ENCODE measurements around the gene LRRC49. TPM values are rescaled to one million over a fixed set of nuclear protein-coding genes. Genes with fewer than 3 reads are reported as not detected.
"Not testable (repeated sequence)": the region's sequence is repeated elsewhere in the genome, so short reads cannot be mapped to it uniquely, and the experiment has no call there.

The LRRC49 gene
- total RNA-seq, 2 experiments from 2014 or later: not detected

DNA sequence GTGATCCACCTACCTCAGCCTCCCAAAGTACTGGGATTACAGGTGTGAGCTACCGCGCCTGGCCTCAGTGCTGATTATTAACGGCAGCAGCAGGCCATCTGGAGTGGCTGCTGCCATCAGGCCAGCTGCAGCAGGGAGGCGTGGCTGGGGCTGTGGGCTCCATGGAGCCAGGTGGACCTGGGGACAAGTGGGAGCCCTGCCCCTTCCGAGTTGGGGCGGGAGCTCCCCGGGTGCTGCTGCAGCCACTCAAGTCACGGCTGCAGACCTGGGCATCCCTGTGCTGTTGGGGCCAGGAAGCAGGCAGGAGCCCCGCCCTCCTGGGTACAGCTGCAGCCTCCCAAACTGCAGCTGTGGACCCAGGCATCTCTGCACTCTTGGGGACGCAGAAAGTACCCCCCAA lies 23.9 kb downstream of the LRRC49 start:
- peaks cover 20% of the 10 kb centered on the region for H3K27me3 Mint-ChIP-seq
- no peak overlapping the region for H3K27ac Mint-ChIP-seq
- ATAC-seq (no peak), DNase-seq (no peak)
- CTCF ChIA-PET: interaction anchor here (1.2 kb wide), 1 partner anchor 9 kb away, joined by 3 read pairs; no protein-coding TSS in a partner anchor
- TF ChIP-seq, protein P1, sequence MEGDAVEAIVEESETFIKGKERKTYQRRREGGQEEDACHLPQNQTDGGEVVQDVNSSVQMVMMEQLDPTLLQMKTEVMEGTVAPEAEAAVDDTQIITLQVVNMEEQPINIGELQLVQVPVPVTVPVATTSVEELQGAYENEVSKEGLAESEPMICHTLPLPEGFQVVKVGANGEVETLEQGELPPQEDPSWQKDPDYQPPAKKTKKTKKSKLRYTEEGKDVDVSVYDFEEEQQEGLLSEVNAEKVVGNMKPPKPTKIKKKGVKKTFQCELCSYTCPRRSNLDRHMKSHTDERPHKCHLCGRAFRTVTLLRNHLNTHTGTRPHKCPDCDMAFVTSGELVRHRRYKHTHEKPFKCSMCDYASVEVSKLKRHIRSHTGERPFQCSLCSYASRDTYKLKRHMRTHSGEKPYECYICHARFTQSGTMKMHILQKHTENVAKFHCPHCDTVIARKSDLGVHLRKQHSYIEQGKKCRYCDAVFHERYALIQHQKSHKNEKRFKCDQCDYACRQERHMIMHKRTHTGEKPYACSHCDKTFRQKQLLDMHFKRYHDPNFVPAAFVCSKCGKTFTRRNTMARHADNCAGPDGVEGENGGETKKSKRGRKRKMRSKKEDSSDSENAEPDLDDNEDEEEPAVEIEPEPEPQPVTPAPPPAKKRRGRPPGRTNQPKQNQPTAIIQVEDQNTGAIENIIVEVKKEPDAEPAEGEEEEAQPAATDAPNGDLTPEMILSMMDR (IDR thresholded peaks at IDR 0.05): no peak
- H3K9me3 Mint-ChIP-seq: no peaks in the 10 kb centered on the region
- no peaks in the 10 kb centered on the region for H3K36me3 Mint-ChIP-seq (ENCODE audit: low read depth)
- intact Hi-C loops (cut with micrococcal nuclease): no loop called here
- H3K4me3 Mint-ChIP-seq: no peak overlapping the region
- POLR2A ChIA-PET: no interaction called here
- H3K4me1 Mint-ChIP-seq (ENCODE audit: low read depth): no peaks in the 10 kb centered on the region

DNA sequence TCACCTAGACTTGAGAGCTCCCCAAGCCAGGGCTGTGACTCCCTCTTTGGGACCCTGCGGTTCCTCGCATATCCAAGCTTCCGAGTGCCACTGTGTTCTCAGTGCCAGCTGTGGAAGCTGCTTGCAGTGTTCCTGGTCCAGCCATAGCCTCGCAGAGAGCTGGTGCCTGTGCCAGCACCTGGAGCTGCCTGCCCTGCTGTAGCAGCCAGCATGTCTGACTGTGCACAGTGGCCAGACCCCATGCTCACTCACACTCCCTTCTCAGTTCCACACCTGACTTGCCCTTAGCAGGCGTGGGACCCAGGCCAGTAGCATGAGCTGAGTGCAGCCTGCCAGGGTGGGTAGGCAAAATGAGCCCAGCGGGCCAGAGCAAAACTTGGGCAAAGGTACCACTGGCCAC lies 25.3 kb downstream of the LRRC49 start:
- TF ChIP-seq, protein P1 (IDR thresholded peaks at IDR 0.05): no peak
- Mint-ChIP-seq H3K9me3 (peaks cover 4% of the 10 kb centered on the region), H3K27ac (no peak overlapping the region), H3K4me3 (no peak overlapping the region), H3K4me1 (ENCODE audit: low read depth) (no peaks in the 10 kb centered on the region), H3K27me3 (peaks cover 21% of the 10 kb centered on the region), H3K36me3 (ENCODE audit: low read depth) (peaks cover 2% of the 10 kb centered on the region)
- CTCF ChIA-PET: no interaction called here
- DNase-seq: no peak
- intact Hi-C loops (cut with micrococcal nuclease): no loop called here
- POLR2A ChIA-PET: no interaction called here
- no peak for ATAC-seq

DNA sequence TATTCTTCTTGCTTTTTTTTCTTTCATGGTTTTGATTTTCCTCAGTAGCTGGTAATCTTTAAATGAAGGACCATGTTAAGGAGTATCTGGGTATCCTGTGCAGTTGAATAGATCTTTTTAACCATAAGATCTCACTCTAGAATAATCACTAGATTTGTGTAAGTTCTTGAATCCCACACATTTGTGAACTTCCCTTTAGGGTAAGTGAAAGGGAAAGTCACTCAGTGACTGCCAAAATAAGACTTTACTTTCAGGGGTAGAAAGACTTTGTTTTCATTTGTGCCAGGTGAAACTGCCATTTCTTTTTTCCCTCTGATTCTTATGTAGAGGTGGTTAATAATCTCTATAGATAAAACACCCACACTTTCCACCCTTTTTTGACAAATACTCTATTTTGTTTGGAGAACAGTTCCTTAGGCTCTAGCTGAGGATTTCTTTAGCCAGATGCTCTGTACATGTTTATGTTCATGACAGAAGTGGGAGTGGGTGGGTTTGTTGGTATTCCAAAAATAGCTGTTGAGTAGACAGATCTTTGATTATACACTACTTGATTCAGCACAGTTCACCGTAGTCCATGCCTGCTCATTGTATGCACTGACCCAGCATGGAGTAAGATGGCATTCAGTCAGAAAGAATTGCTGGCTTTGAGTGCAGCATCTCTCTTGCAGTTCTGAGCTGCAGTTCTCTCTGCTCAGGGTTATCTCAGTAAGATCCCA lies 28.5 kb downstream of the LRRC49 start:
- Mint-ChIP-seq H3K36me3 (ENCODE audit: low read depth) (peaks cover 2% of the 10 kb centered on the region), H3K4me3 (no peak overlapping the region), H3K27ac (no peak overlapping the region), H3K9me3 (peaks cover 4% of the 10 kb centered on the region), H3K27me3 (peaks cover 21% of the 10 kb centered on the region), H3K4me1 (ENCODE audit: low read depth) (no peaks in the 10 kb centered on the region)
- POLR2A ChIA-PET: no interaction called here
- intact Hi-C loops (cut with micrococcal nuclease): no loop called here
- CTCF ChIA-PET: no interaction called here
- TF ChIP-seq, protein P1 (IDR thresholded peaks at IDR 0.05): no peak
- DNase-seq (no peak), ATAC-seq (no peak)

DNA sequence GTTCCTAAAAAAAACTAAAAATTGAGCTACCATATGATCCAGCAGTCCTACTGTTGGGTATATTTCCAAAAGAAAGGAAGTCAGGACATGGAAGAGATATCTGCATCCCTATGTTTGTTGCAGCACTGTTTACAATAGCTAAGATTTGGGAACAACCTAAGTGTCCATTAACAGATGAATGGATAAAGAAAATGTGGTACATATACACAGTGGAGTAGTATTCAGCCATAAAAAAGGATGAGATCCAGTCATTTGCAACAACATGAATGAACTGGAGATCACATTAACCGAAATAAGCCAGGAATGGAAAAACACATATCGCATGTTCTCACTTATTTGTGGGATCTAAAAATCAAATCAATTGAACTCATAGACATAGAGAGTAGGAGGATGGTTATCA lies 29.5 kb downstream of the LRRC49 start:
- peaks cover 4% of the 10 kb centered on the region for H3K9me3 Mint-ChIP-seq
- no peaks in the 10 kb centered on the region for H3K4me1 Mint-ChIP-seq (ENCODE audit: low read depth)
- intact Hi-C loops (cut with micrococcal nuclease): no loop called here
- no peak overlapping the region for H3K4me3 Mint-ChIP-seq
- H3K27ac Mint-ChIP-seq: no peak overlapping the region
- TF ChIP-seq, protein P1 (IDR thresholded peaks at IDR 0.05): no peak
- DNase-seq (no peak), ATAC-seq (no peak)
- ChIA-PET POLR2A (no interaction called here), CTCF (no interaction called here)
- H3K27me3 Mint-ChIP-seq: peaks cover 23% of the 10 kb centered on the region
- peaks cover 2% of the 10 kb centered on the region for H3K36me3 Mint-ChIP-seq (ENCODE audit: low read depth)

DNA sequence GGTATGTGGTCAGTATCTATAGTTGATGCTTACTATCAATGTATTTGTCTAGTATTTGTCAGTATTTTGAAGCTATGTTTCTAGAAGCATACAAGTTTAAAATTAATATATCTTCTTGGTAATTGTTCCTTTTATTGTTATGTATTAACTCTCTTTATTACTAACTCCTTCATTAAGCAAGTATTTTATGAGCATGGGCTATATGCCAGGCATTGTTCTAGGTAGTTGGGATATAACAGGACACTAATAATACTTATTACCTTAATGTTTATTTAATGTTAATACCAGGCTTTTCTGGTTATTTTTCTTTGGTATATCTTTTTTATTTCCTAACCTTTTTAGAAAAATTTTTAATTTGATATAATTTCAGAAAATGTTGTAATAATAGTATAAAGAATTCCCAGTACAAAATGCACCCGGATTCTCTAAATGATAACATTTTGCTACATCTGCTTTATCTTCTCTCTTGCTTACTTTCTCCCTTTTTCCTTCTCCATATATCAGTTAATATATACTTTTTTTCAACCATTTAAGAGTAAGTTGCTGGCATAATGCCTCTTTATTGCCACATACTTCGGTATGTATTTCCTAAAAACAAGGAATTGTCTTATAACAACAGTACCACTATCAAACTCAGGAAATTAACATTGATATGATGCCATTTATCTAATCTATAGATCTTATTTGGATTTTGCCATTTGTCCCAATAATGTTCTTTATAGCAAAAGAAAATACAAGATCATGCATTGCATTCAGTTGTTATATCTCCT lies 30.9 kb downstream of the LRRC49 start:
- POLR2A ChIA-PET: no interaction called here

DNA sequence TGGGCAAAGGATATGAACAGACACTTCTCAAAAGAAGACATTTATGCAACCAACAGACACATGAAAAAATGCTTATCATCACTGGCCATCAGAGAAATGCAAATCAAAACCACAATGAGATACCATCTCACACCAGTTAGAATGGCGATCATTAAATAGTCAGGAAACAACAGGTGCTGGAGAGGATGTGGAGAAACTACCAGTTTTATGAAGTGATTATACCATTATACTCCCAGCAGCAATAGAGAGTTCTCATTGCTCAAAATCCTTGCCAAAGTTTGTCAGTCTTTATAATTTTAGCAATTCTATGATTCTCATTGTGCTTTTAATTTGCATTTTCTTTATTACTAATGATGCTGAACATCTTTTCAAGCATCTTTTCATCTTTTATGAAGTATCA lies 34.3 kb downstream of the LRRC49 start:
- peaks cover 21% of the 10 kb centered on the region for H3K27me3 Mint-ChIP-seq
- H3K4me1 Mint-ChIP-seq (ENCODE audit: low read depth); CTCF ChIA-PET; ATAC-seq; intact Hi-C loops (cut with micrococcal nuclease); H3K4me3 Mint-ChIP-seq; H3K9me3 Mint-ChIP-seq; H3K36me3 Mint-ChIP-seq (ENCODE audit: low read depth); DNase-seq; POLR2A ChIA-PET; H3K27ac Mint-ChIP-seq: not testable (repeated sequence)

More for the DNA sequence above, 30.9 kb downstream of the LRRC49 start:
- Mint-ChIP-seq H3K36me3 (ENCODE audit: low read depth) (peaks cover 2% of the 10 kb centered on the region), H3K4me3 (no peak overlapping the region), H3K9me3 (peaks cover 4% of the 10 kb centered on the region), H3K27ac (no peak overlapping the region), H3K27me3 (peaks cover 20% of the 10 kb centered on the region), H3K4me1 (ENCODE audit: low read depth) (no peaks in the 10 kb centered on the region)
- DNase-seq: no peak
- TF ChIP-seq, protein P1 (IDR thresholded peaks at IDR 0.05): no peak
- CTCF ChIA-PET: no interaction called here
- intact Hi-C loops (cut with micrococcal nuclease): no loop called here
- ATAC-seq: no peak

Measured in activated CD8-positive, alpha-beta T cell treated with anti-CD3 and anti-CD28 coated beads for 36 hours (primary cell).